ENCODE data around the gene UGT2B7.

DNA sequence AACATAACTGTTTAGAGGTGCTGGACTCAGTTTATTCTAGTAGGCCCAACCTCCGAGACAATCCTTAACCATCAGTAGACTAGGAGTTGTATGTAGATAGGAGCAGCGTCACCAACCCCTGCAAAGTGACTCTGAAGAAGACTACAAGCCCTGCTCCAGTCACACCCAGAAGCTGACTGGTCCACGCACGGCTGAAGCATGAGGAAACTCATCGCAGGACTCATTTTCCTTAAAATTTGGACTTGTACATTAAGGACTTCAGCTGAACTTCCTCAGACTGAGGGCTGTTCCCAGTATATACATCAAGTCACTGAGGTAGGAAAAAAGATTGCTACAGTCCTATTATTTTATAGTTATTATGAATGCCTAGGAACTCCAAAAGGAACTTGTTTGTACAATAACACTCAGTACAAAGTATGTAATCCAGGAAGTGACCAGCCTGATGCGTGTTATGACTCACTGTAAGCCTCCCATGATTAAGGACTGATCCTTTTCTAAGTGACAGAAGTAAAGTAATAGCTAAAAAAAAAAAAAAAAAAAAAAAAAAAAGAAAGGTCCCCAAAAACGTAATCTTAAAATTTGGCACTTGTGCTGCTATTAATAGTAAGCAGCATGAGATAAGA, 41.6 kb upstream of the UGT2B7 start:
- TF ChIP-seq, protein P1, sequence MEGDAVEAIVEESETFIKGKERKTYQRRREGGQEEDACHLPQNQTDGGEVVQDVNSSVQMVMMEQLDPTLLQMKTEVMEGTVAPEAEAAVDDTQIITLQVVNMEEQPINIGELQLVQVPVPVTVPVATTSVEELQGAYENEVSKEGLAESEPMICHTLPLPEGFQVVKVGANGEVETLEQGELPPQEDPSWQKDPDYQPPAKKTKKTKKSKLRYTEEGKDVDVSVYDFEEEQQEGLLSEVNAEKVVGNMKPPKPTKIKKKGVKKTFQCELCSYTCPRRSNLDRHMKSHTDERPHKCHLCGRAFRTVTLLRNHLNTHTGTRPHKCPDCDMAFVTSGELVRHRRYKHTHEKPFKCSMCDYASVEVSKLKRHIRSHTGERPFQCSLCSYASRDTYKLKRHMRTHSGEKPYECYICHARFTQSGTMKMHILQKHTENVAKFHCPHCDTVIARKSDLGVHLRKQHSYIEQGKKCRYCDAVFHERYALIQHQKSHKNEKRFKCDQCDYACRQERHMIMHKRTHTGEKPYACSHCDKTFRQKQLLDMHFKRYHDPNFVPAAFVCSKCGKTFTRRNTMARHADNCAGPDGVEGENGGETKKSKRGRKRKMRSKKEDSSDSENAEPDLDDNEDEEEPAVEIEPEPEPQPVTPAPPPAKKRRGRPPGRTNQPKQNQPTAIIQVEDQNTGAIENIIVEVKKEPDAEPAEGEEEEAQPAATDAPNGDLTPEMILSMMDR (IDR thresholded peaks at IDR 0.05; ENCODE audit: insufficient read depth, low read length, poor library complexity, severe bottlenecking), result no peak
- no peak for TF ChIP-seq EZH2phosphoT487 (conservative IDR thresholded peaks at IDR 0.05; ENCODE audit: low read length)

All from SU-DHL-6 (cell line).